ENCODE measurements around the gene CDS2. TPM values are rescaled to one million over a fixed set of nuclear protein-coding genes. Genes with fewer than 3 reads are reported as not detected.
A peak's percentile ranks its signal among the peaks of the same experiment; 100 is the strongest.

CDS2 gene
- total RNA-seq, 2 experiments from 2014 or later = 16.6 to 42.8 TPM

DNA sequence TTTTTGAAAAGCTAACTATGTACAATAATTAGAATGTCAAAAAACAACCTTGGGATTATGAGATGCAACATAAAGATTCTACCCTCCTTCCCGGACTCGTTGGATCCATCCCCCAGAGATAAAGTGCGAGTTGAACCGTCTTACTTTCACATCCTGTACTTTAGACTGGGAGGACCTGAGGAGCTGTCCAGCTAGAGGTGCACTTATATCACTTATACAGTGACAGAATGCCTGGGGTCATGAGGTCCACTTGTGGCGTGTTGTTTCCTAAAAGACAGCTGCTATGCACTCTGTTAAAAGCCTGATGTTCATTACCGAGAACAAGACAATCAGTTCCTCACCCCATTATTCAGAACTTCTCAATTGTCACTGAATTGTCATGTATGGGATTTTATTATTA lies 2.1 kb downstream of the CDS2 start:
- no TSS peak for BruUV-seq (replicated peaks)
- H3K79me2 ChIP-seq (ENCODE audit: insufficient read depth, low read depth, low read length) = peaks cover 58% of the 10 kb centered on the region
- peak overlapping the region; percentile 81 for H3K4me3 ChIP-seq (ENCODE audit: low read depth, low read length, poor library complexity, severe bottlenecking)
- peaks cover 19% of the 10 kb centered on the region; the same call in 1 of the 2 replicates for H3K36me3 ChIP-seq (ENCODE audit: insufficient read depth, low read length)
- H3K4me1 ChIP-seq (ENCODE audit: insufficient read depth, low read length, poor library complexity, severe bottlenecking) = peaks cover 30% of the 10 kb centered on the region
- H3K27ac ChIP-seq (ENCODE audit: low read depth, low read length, poor library complexity, severe bottlenecking) = peak overlapping the region; percentile 80
- intact Hi-C loops (cut with micrococcal nuclease; ENCODE audit: unreplicated experiment) = loop anchor here (5.0 kb wide), 1 partner anchor 318 kb away; no protein-coding TSS in a partner anchor
- H3K9me3 ChIP-seq (ENCODE audit: low read length) = no peaks in the 10 kb centered on the region
- TF ChIP-seq, protein P1, sequence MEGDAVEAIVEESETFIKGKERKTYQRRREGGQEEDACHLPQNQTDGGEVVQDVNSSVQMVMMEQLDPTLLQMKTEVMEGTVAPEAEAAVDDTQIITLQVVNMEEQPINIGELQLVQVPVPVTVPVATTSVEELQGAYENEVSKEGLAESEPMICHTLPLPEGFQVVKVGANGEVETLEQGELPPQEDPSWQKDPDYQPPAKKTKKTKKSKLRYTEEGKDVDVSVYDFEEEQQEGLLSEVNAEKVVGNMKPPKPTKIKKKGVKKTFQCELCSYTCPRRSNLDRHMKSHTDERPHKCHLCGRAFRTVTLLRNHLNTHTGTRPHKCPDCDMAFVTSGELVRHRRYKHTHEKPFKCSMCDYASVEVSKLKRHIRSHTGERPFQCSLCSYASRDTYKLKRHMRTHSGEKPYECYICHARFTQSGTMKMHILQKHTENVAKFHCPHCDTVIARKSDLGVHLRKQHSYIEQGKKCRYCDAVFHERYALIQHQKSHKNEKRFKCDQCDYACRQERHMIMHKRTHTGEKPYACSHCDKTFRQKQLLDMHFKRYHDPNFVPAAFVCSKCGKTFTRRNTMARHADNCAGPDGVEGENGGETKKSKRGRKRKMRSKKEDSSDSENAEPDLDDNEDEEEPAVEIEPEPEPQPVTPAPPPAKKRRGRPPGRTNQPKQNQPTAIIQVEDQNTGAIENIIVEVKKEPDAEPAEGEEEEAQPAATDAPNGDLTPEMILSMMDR (conservative IDR thresholded peaks at IDR 0.05; ENCODE audit: low read length) = no peak
- no peak for TF ChIP-seq EZH2phosphoT487 (IDR thresholded peaks at IDR 0.05; ENCODE audit: borderline replicate concordance, low read depth, low read length)
- H4K20me1 ChIP-seq (ENCODE audit: insufficient read depth, low read length) = no peaks in the 10 kb centered on the region; the same call in 1 of the 2 replicates
- POLR2A ChIA-PET = interaction anchor here (0.8 to 1.7 kb wide), 4 partner anchors 9 to 64 kb away, joined by 3 to 8 read pairs (median 4); partner anchors contain the start of gene PCNA
- CTCF ChIA-PET (ENCODE audit: unreplicated experiment) = no interaction called here
- H3K9me2 ChIP-seq (ENCODE audit: insufficient read depth, low read length) = no peaks in the 10 kb centered on the region
- DNase-seq (ENCODE audit: low spot score) = no peak
- H2AFZ ChIP-seq (ENCODE audit: low read length) = no peak overlapping the region
- H3K4me2 ChIP-seq (ENCODE audit: low read length) = peak overlapping the region; percentile 96

DNA sequence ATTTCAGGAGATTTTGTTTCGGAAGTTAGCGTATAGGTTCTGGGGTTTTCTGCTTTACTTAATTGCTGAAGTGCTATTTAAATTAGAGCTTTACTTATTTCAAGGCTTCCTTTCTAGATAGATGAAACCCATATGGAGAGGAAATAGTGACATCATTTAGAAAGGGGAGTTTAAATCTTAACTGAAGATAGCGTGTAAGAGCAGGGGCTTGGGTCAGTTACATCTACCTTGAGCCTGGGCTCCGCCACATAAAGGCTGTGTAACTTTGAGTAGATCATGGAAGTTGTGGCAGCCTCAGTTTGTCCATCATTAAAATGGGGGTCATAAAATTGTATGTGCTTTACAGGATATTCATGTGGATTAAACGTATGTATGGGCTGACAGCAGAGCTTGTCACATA lies 4.7 kb downstream of the CDS2 start:
- H3K36me3 ChIP-seq (ENCODE audit: insufficient read depth, low read length) = peaks cover 21% of the 10 kb centered on the region; the same call in 1 of the 2 replicates
- no peak for TF ChIP-seq EZH2phosphoT487 (IDR thresholded peaks at IDR 0.05; ENCODE audit: borderline replicate concordance, low read depth, low read length)
- TF ChIP-seq, protein P1 (conservative IDR thresholded peaks at IDR 0.05; ENCODE audit: low read length) = no peak
- intact Hi-C loops (cut with micrococcal nuclease; ENCODE audit: unreplicated experiment) = no loop called here
- DNase-seq (ENCODE audit: low spot score) = no peak
- CTCF ChIA-PET (ENCODE audit: unreplicated experiment) = interaction anchor here (1.3 kb wide), 1 partner anchor 60 kb away, joined by 3 read pairs; no protein-coding TSS in a partner anchor
- POLR2A ChIA-PET = interaction anchor here (0.9 to 1.6 kb wide), 3 partner anchors 12 to 61 kb away, joined by 3 to 5 read pairs (median 5); partner anchors contain the start of gene PCNA
- peaks cover 3% of the 10 kb centered on the region; the same call in 1 of the 2 replicates for H4K20me1 ChIP-seq (ENCODE audit: insufficient read depth, low read length)
- peaks cover 31% of the 10 kb centered on the region for H3K4me1 ChIP-seq (ENCODE audit: insufficient read depth, low read length, poor library complexity, severe bottlenecking)
- BruUV-seq (replicated peaks) = no TSS peak
- H2AFZ ChIP-seq (ENCODE audit: low read length) = no peak overlapping the region
- no peaks in the 10 kb centered on the region for H3K9me2 ChIP-seq (ENCODE audit: insufficient read depth, low read length)
- peaks cover 76% of the 10 kb centered on the region for H3K79me2 ChIP-seq (ENCODE audit: insufficient read depth, low read depth, low read length)
- H3K4me3 ChIP-seq (ENCODE audit: low read depth, low read length, poor library complexity, severe bottlenecking) = no peak overlapping the region
- 0 out of 2 replicates have a peak overlapping the region, but pooled peaks have one; percentile 4 for H3K4me2 ChIP-seq (ENCODE audit: low read length)
- H3K9me3 ChIP-seq (ENCODE audit: low read length) = no peaks in the 10 kb centered on the region
- H3K27ac ChIP-seq (ENCODE audit: low read depth, low read length, poor library complexity, severe bottlenecking) = no peak overlapping the region

DNA sequence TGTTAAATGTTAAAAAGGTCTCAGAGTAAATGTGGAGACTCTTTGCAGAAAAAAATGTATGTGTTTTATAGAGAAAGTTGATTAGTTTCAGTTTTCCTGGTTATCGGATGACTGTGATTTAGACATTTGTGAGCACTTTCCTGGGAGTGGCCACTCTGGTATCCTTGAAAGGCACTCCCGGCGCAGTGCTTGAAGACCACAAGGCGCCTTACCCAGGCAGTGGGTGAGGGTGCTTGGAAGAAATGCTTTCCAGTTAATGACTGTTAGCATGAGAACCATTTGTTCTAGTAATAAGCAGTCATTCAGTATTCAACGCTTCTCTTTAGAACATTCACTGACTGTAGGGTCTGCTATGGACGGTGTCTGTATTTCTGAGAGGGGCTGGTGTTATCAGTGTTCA lies 7.2 kb downstream of the CDS2 start:
- H3K79me2 ChIP-seq (ENCODE audit: insufficient read depth, low read depth, low read length) = peaks cover 66% of the 10 kb centered on the region
- H3K27ac ChIP-seq (ENCODE audit: low read depth, low read length, poor library complexity, severe bottlenecking) = no peak overlapping the region
- H3K9me2 ChIP-seq (ENCODE audit: insufficient read depth, low read length) = no peaks in the 10 kb centered on the region
- CTCF ChIA-PET (ENCODE audit: unreplicated experiment) = no interaction called here
- no peak overlapping the region for H3K4me2 ChIP-seq (ENCODE audit: low read length)
- intact Hi-C loops (cut with micrococcal nuclease; ENCODE audit: unreplicated experiment) = no loop called here
- no peak overlapping the region for H2AFZ ChIP-seq (ENCODE audit: low read length)
- TF ChIP-seq, protein P1 (conservative IDR thresholded peaks at IDR 0.05; ENCODE audit: low read length) = no peak
- TF ChIP-seq EZH2phosphoT487 (IDR thresholded peaks at IDR 0.05; ENCODE audit: borderline replicate concordance, low read depth, low read length) = no peak
- no peak overlapping the region for H3K4me3 ChIP-seq (ENCODE audit: low read depth, low read length, poor library complexity, severe bottlenecking)
- H3K9me3 ChIP-seq (ENCODE audit: low read length) = no peaks in the 10 kb centered on the region
- no peak for DNase-seq (ENCODE audit: low spot score)
- BruUV-seq (replicated peaks) = no TSS peak
- H3K4me1 ChIP-seq (ENCODE audit: insufficient read depth, low read length, poor library complexity, severe bottlenecking) = peaks cover 20% of the 10 kb centered on the region
- POLR2A ChIA-PET = interaction anchor here (0.6 to 1.4 kb wide), 2 partner anchors 14 to 395 kb away, joined by 5 to 7 read pairs; partner anchors contain the start of gene PCNA
- peaks cover 3% of the 10 kb centered on the region; the same call in 1 of the 2 replicates for H4K20me1 ChIP-seq (ENCODE audit: insufficient read depth, low read length)
- peaks cover 15% of the 10 kb centered on the region for H3K36me3 ChIP-seq (ENCODE audit: insufficient read depth, low read length)

Data from OCI-LY7 (cell line).